Neural progenitor cell (in vitro differentiated cells): ENCODE results near the gene ACOXL. TPM values are rescaled to one million over a fixed set of nuclear protein-coding genes. Genes with fewer than 3 reads are reported as not detected.

Experiments used
- DNase-seq: peaks from one replicate; pipeline ENCODE4 v3.0.0-alpha.2; 2016; ENCODE audit warnings: low spot score
- H2AFZ ChIP-seq: fragments of 200-600 bp; sonication (generic); replicated peaks from 2 replicates; pipeline ENCODE4 v1.6.1; 2016; ENCODE audit warnings: antibody characterized with exemption
- H3F3A ChIP-seq: fragments of 200-600 bp; sonication (generic); 2 replicates; pipeline ENCODE4 v1.6.1; 2016; ENCODE audit warnings: antibody characterized with exemption, low read depth
- H3K27ac ChIP-seq: fragments of 200-600 bp; sonication (generic); 2 replicates; pipeline ENCODE4 v1.5.1; 2016; ENCODE audit warnings: mild to moderate bottlenecking
- H3K27me3 ChIP-seq: fragments of 200-600 bp; sonication (generic); 2 replicates; pipeline ENCODE4 v1.6.1; 2016; ENCODE audit warnings: mild to moderate bottlenecking, moderate library complexity
- H3K36me3 ChIP-seq: fragments of 200-600 bp; sonication (generic); 2 replicates; pipeline ENCODE4 v1.5.1; 2016
- H3K4me1 ChIP-seq: fragments of 200-600 bp; sonication (generic); 2 replicates; pipeline ENCODE4 v1.6.1; 2016; ENCODE audit warnings: mixed run types
- H3K4me2 ChIP-seq: fragments of 200-600 bp; sonication (generic); 2 replicates; pipeline ENCODE4 v1.6.1; 2016
- H3K4me3 ChIP-seq: fragments of 200-600 bp; sonication (generic); 2 replicates; pipeline ENCODE4 v1.5.1; 2016
- H3K79me2 ChIP-seq: fragments of 200-600 bp; sonication (generic); 2 replicates; pipeline ENCODE4 v1.6.1; 2016; ENCODE audit warnings: low read depth
- H3K9ac ChIP-seq: fragments of 200-600 bp; sonication (generic); 2 replicates; pipeline ENCODE4 v1.6.1; 2016
- H3K9me3 ChIP-seq: fragments of 200-600 bp; sonication (generic); 2 replicates; pipeline ENCODE4 v1.5.1; 2016; ENCODE audit warnings: low read depth
- H4K20me1 ChIP-seq: fragments of 200-600 bp; sonication (generic); 2 replicates; pipeline ENCODE4 v1.6.1; 2016; ENCODE audit warnings: low read depth
- H3K27ac Mint-ChIP-seq: 3 replicates; pipeline ENCODE4 v1.8.0; 2021; ENCODE audit warnings: mixed read lengths
- H3K27me3 Mint-ChIP-seq: 2 replicates; pipeline ENCODE4 v1.8.0; 2022; ENCODE audit warnings: low read depth, mild to moderate bottlenecking, inconsistent platforms, moderate library complexity, mixed read lengths; ENCODE audit not compliant: insufficient read depth
- H3K36me3 Mint-ChIP-seq: 3 replicates; pipeline ENCODE4 v1.8.0; 2021; ENCODE audit warnings: mixed read lengths
- H3K4me1 Mint-ChIP-seq: 3 replicates; pipeline ENCODE4 v1.8.0; 2021; ENCODE audit warnings: mixed read lengths
- H3K4me3 Mint-ChIP-seq: 3 replicates; pipeline ENCODE4 v1.8.0; 2021; ENCODE audit warnings: mild to moderate bottlenecking, moderate library complexity, mixed read lengths
- H3K9me3 Mint-ChIP-seq: 3 replicates; pipeline ENCODE4 v1.8.0; 2020; ENCODE audit warnings: mixed read lengths
- CTCF ChIP-seq: fragments of 200-600 bp; sonication (generic); IDR thresholded peaks from 2 replicates; pipeline ENCODE4 v1.5.1; 2017; ENCODE audit warnings: antibody characterized with exemption, mild to moderate bottlenecking
- EZH2 ChIP-seq: fragments of 200-600 bp; sonication (generic); IDR thresholded peaks from 2 replicates; pipeline ENCODE4 v1.6.1; 2017; ENCODE audit warnings: antibody characterized with exemption, mild to moderate bottlenecking, moderate library complexity
- EZH2phosphoT487 ChIP-seq: fragments of 200-600 bp; sonication (generic); IDR thresholded peaks from 2 replicates; pipeline ENCODE4 v1.6.1; 2017; ENCODE audit warnings: antibody characterized with exemption
- total RNA-seq: library from RNA; depleted of rRNA; stranded (reverse); fragments of >200 nt; gene quantifications from 2 replicates; pipeline ENCODE4 v1.2.3, GENCODE V29; 2015; ENCODE audit warnings: low replicate concordance

The ACOXL gene
- total RNA-seq, 1 donor from 2014 or later: 2.9 TPM

DNA sequence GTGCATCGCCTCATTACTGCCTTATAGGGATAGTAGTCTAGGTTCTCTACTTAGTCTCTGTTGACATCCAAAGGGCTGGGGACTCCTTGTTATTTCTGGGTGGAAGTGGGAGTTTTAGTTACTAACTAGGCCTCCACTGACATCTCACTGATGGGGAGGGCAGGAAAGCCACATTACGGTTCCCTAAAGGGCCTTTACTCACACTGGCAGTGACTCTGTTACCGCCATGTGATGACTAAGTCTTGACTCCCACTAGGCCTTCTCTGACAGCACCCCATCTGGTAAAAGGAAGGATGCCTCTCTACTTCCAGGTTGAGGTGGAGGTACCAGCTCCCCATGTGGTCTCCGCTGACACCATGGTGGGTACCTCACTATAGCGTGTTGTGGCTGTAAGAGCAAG is 374.3 kb downstream of the ACOXL start:
- H3K4me1 Mint-ChIP-seq: peaks cover 8% of the 10 kb centered on the region
- no peaks in the 10 kb centered on the region for H3K9me3 Mint-ChIP-seq
- no peaks in the 10 kb centered on the region for H3K27me3 ChIP-seq
- H2AFZ ChIP-seq: no peak overlapping the region
- H3K4me2 ChIP-seq: no peak overlapping the region
- no peaks in the 10 kb centered on the region for H3K9me3 ChIP-seq
- H3K36me3 Mint-ChIP-seq: no peaks in the 10 kb centered on the region
- DNase-seq: no peak
- no peaks in the 10 kb centered on the region for H4K20me1 ChIP-seq
- H3K79me2 ChIP-seq: no peaks in the 10 kb centered on the region
- no peaks in the 10 kb centered on the region for H3K36me3 ChIP-seq
- no peak overlapping the region for H3K27ac ChIP-seq
- no peak overlapping the region for H3K9ac ChIP-seq
- H3K4me1 ChIP-seq: peaks cover 8% of the 10 kb centered on the region
- H3K4me3 ChIP-seq: no peak overlapping the region
- TF ChIP-seq EZH2phosphoT487 (no peak), EZH2 (no peak), CTCF (no peak)
- H3K27ac Mint-ChIP-seq: no peak overlapping the region
- H3K27me3 Mint-ChIP-seq: peaks cover 8% of the 10 kb centered on the region
- no peaks in the 10 kb centered on the region for H3F3A ChIP-seq
- no peak overlapping the region for H3K4me3 Mint-ChIP-seq

DNA sequence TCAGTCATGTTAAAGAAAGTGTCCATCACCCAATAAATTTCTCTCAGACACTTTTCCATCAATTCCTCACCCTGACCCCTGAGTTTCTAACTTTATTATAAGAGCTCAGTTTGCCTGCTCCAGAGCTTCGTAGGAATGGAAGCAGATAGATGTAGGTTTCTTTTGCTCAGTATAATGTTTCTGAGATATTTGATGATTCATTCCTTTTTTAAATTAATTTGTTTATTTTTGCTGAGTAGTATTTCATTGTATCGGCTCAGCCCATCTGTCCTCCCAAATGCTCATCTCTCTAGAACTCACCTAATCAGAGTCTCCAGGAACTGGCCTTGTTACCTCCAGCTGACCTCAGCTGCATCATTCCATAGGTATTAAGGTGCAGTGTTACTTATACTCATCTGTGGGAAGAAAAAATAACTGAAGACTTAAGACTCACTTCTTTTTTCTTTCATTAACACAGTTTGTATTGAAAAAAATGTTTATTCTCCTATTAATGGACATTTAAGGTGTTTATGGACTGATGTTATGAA is 376.4 kb downstream of the ACOXL start:
- Mint-ChIP-seq H3K36me3 (no peaks in the 10 kb centered on the region), H3K4me1 (no peaks in the 10 kb centered on the region)

GRCh38 chr2:111111101-111111755 is 378.9 kb downstream of the ACOXL start:
- H3K4me3 Mint-ChIP-seq: no peak overlapping the region
- Histone ChIP-seq H3K9me3 (no peaks in the 10 kb centered on the region), H3K79me2 (no peaks in the 10 kb centered on the region), H3K4me1 (no peaks in the 10 kb centered on the region), H3K27ac (no peak overlapping the region), H3K9ac (no peak overlapping the region), H3K4me2 (no peak overlapping the region), H3F3A (no peaks in the 10 kb centered on the region), H3K4me3 (no peak overlapping the region), H3K36me3 (no peaks in the 10 kb centered on the region), H3K27me3 (peaks cover 4% of the 10 kb centered on the region), H4K20me1 (no peaks in the 10 kb centered on the region), H2AFZ (no peak overlapping the region)
- H3K36me3 Mint-ChIP-seq: no peaks in the 10 kb centered on the region
- no peak for DNase-seq
- peaks cover 4% of the 10 kb centered on the region for H3K27me3 Mint-ChIP-seq
- H3K9me3 Mint-ChIP-seq: no peaks in the 10 kb centered on the region
- no peaks in the 10 kb centered on the region for H3K4me1 Mint-ChIP-seq
- no peak overlapping the region for H3K27ac Mint-ChIP-seq
- TF ChIP-seq EZH2phosphoT487 (no peak), CTCF (no peak), EZH2 (no peak)

More for the DNA sequence above, 376.4 kb downstream of the ACOXL start:
- Histone ChIP-seq H3K27me3 (no peaks in the 10 kb centered on the region), H3K4me2 (no peak overlapping the region), H3F3A (no peaks in the 10 kb centered on the region), H3K36me3 (no peaks in the 10 kb centered on the region), H3K27ac (no peak overlapping the region), H2AFZ (no peak overlapping the region), H3K9ac (no peak overlapping the region), H3K4me1 (no peaks in the 10 kb centered on the region), H3K79me2 (no peaks in the 10 kb centered on the region), H3K9me3 (no peaks in the 10 kb centered on the region), H3K4me3 (no peak overlapping the region), H4K20me1 (no peaks in the 10 kb centered on the region)
- DNase-seq: no peak
- TF ChIP-seq EZH2 (no peak), EZH2phosphoT487 (no peak), CTCF (no peak)
- H3K9me3 Mint-ChIP-seq: no peaks in the 10 kb centered on the region
- H3K27ac Mint-ChIP-seq: no peak overlapping the region
- H3K4me3 Mint-ChIP-seq: no peak overlapping the region
- H3K27me3 Mint-ChIP-seq: peaks cover 4% of the 10 kb centered on the region
